Renal pelvis (tissue), 4 donors: ENCODE measurements around the gene VWF. TPM values are rescaled to one million over a fixed set of nuclear protein-coding genes. Genes with fewer than 3 reads are reported as not detected.
"Not testable (repeated sequence)": the region's sequence is repeated elsewhere in the genome, so short reads cannot be mapped to it uniquely, and the experiment has no call there.

ENCODE experiments used
- DNase-seq: peaks from one replicate; pipeline ENCODE4 v3.0.0-alpha.2; 2013
- polyA plus RNA-seq, 3 donors: library from polyadenylated mRNA; unstranded; fragments of 120-200 nt; gene quantifications; one replicate each; pipeline ENCODE4 v1.2.1, GENCODE V29; 2013; ENCODE audit not compliant: insufficient read length in 3 of 3

Gene VWF
- polyA plus RNA-seq, 3 donors = 9.4 to 18.1 (median 10.6) TPM

DNA sequence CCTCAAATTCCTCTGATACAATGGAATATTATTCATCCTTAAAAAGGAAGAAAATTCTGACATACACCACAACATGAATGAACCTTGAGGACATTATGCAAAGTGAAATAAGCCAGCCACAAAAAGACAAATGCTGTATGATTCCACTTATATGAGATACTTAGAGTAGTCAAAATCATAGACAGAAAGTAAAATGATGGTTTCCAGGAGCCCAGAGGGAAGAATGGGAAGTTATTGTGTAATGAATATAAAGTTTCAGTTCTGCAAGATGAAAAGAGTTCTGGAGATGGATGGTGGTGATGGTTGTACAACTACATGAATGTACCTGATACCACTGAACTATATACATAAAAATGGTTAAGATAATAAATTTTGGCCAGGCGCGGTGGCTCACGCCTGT is 18.3 kb downstream of the VWF start:
- no peak for DNase-seq

DNA sequence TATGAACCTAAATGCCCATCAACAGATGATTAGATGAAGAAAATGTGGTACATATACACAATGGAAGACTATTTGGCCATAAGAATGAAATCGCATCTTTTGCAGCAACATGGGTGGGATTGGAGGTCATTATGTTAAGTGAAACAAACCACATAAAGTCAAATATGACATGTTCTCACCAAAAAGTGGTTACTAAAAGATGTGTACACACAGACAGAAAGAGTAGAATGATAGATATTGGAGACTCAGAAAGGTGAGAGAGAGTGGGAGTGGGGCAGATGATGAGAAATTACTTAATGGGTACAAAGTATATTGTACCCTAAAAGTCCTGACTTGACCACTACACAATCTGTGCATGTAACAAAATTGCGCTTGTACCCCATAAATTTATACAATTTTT is 19.6 kb downstream of the VWF start:
- DNase-seq = no peak

DNA sequence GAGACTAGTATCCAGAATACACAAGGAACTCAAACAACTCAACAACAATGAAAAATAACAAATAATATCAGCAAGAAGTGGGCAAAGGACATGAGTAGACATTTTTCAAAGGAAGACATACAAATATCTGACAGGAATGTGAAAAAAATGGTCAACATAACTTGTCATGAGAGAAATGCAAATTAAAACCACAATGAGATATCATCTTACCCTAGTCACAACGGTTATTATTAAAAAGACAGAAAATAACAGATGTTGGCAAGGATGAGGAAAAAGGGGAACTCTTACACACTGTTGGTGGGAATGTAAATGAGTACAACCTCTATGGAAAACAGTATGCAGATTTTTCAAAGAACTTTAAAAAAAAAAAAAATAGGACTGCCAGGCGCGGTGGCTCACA is 20.4 kb downstream of the VWF start:
- DNase-seq = no peak

DNA sequence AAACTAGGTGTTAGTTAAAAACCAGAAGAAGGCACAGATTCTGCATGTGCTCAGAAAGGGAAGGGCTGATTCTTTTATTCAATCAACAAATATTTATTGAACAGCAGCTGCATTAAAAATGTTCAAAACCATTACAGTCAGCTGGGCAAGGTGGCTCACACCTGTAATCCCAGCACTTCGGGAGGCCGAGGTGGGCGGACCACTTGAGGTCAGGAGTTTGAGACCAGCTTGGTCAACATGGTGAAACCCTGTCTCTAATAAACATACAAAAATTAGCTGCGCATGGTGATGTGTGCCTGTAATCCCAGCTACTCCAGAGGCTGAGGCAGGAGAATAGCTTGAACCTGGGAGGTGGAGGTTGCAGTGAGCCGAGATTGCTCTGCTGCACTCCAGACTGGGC is 22.4 kb downstream of the VWF start:
- DNase-seq = not testable (repeated sequence)

DNA sequence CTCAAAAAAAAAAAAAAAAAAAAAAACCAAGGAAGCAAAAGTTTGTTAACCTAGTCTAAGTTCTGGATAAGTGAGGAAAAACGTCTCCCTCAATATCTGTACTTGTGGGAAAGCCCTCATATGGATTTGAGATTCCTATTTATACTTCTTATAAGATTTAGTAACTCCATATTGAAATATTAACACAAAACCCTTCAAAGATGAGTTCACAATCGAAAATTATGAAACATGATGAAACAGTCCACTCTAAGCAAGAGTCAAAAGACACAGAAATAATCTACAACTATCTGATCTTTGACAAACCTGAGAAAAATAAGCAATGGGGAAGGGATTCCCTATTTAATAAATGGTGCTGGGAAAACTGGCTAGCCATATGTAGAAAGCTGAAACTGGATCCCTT is 25.2 kb downstream of the VWF start:
- no peak for DNase-seq

DNA sequence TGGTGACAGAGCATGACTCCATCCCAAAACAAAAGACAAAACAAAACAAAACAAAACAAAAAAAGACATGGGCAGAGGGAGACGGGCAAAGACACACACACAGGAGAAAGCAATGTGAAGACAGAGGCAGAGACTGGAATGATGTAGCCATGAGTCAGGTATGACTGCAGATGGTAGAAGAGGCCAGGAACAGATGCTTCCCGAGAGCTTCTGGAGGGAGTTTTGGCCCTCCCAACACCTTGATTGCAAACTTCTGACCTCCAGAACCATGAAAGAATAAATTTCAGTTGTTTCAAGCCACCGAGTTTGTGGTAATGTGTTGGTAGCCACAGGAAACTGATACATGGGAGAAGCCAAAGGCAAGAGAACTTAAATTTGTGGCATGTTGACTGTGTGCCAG is 27.1 kb downstream of the VWF start:
- no peak for DNase-seq

DNA sequence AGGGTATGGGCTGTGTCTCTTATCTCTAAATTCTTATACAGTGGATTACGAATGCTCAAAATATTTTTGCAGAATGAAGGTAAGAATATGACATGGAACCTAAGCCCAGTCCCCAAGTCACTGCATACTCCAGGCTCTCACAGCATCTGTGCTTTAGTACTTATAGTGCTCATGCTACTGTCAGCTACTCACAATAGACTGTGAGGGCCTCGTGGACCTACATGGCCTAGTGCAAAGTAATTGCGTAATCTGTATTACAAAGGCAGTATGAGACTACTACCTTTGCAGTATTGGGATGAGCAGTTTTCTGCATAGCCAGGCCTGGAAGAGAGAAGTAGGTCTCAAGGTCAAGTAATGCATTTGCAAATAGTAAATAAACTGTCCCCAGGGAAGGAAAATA is 27.9 kb downstream of the VWF start:
- no peak for DNase-seq

DNA sequence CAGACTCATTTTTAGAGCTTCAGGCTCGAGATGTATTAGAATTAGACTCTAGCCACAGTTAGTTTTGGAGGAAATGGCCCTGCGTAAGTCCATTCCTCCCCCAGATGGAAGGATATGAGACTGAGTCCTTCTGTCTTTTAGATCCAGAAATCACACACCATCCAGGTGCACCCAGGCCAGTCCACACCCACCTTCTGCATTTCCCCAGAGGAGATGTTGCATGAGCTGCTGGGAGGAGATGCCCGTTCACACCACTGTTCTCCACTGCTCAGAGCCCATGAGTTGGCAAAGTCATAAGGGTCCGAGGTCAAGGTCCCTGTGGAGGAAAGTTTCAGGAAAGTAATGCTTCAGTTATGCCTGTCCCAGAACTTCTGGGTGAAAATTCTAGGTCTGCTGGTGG is 29.2 kb downstream of the VWF start:
- no peak for DNase-seq

DNA sequence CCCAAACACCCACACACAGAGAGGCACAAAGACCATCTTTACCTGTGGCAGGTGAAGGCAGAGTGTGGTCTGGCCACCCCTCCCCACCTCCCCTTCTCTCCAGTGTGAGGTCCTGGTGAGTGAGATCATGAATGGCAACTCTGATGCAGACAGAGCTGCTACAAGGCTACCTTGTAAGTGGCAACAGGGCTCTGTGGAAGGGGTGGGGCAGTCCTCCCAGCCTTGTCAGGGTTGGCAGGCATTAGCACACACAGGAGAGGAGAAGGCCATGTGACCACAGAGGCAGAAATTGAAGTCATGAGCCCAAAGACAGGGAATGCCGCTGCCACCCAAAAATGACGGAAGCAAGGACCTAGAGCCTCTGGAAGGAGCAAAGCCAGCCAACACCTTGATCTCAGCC is 30.7 kb downstream of the VWF start:
- no peak for DNase-seq

DNA sequence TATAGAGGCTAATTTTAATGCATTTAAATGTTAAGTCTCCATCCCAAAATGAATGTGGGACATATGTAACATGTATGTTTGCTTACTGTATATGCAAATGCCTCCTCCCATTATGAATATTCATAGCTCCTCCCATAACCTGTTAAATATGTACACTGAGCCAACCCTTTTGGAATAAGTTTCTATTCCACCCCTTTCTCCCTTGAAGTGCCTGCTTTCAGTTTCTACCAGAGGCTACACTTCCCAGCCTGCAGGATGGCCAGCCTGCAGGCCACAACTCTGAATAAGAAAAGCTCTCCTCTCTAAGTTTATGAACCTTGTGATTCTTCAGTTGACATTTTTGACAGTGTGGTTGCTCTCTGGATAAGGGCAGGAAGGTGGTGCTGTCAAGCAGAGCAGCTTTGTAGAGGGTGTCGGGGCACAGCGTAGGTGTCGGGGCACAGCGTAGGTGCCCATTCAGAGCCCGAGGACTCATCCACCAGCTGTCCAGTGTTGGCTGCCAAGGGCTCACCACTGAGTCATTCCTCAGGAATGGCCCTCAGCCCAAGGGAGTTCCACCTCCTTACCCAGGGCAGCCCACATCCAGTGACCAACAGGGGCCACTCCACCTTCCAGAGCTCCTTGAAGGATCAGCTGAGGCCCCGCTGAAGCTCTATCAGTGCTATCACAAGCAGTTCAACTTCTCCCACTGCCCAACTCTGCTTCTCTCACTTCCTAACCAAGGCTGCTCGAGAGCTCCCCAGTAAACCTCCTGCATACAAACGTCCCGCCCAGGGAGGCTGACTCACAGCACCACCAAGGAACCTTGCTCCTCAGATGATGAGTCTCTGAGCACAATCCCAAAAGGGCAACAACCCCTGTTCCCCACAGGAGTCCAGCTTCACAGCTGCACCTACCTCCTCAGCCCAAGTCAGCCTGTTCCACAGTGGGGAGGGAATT is 31.4 kb downstream of the VWF start:
- no peak for DNase-seq

DNA sequence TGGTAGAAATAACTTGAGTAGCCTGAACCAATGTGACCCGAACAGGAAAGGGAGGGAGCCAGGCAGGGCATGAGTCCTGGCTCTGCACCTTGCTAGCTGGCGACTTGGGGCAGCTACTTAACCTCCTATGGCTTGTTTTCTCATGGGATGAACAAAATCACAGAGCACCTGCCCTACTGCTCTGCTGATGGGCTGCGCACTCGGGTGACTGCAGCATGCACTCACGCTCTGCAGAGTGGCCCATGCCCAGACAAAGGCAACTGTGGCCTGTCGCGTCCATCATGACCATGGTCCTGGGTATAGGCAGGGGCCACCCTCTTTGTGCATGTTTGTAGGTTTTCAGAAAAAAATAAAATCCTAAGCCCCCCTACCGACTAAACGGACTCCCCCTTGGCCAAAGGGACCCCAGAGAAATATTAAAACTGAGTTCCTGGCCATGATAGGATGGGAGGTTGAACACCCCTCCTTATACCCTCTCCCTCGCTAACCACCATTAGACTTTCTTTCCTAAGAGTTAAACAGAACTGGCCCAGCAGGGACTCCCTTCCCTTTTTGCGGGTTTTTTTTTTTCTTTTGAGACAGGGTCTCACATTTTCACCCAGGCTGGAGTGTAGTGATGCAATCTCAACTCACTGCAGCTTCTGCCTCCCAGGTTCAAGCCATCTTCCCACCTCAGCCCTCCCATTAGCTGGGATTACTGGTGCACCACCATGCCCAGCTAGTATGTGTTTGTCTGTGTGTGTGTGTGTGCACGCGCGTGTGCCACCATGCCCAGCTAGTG is 32.5 kb downstream of the VWF start:
- DNase-seq = no peak

DNA sequence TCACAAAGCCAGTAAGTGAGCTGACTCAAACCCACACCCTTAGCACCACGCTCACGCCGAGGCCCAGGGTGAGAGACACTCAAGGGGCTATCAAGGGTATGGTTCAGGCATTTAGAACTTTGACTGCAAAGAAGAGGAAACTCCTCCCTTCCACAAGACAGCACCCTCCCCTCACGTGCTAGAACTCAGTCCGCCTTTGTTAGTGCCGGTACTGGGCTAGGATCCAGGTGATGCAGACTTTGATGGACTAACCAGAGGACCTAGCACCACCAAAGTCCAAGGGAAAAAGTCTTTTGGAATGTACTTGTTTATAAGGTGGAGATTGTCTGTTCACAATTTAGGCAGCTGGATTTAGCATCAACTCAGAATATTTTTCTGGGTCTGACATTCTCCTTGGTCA is 33.7 kb downstream of the VWF start:
- DNase-seq = no peak

DNA sequence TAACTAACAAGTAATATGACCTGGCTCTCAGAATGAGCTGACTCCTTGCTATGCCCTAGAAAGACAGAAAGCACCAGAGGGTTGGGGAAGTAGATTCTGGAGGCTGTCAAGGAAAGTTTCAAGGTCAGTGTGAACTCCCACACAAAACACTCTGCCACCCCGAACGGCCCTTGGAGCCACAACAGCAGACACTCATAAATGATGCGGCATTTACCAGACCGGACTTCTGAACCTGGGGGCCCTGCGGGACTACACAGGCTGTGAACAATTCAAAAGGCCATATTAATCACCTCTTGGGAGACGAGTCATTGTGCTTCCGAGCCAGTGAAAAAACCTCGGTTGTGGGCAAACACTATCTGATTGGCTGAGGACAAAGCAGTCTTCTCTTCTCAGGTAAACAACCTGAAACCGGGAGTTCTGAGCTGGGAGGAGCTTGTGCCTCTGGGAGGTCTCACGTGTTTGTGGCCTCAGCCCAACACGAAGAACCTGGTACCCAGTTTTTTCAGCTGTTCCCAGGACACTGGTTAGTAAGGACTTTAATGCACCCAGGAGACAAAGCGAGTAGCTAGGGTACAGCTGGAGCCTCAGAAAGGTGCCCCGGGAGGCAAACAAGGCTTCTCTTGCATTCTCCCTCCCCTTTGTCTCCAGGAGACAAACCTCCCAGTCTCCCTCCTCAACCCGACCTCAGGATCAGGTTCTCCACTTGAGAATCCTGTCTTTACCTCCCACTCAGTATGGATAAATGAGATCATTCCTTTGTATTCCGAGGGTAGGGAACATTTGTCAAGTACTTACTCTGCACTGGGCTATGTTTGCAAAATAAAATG is 35.3 kb downstream of the VWF start:
- DNase-seq = peak; percentile 76

DNA sequence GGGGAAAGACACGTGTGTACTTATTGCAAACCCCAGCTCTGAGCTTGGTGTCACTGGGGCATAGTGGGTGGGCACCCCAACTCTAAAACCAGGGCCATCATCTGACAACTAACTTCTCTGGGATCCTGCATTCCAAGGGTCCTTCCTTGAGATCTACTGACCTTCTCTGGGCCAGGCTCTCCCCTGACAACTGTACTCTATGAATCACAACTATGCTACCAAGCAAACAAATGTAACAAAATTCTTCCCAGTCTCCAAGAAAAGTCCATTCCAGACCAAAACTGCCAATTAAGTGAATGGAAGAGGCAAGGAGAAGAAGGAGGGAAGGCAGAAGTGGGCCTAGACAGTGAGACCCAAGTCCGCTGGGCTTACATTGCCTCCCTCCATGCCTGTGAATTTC is 38.2 kb downstream of the VWF start:
- no peak for DNase-seq

DNA sequence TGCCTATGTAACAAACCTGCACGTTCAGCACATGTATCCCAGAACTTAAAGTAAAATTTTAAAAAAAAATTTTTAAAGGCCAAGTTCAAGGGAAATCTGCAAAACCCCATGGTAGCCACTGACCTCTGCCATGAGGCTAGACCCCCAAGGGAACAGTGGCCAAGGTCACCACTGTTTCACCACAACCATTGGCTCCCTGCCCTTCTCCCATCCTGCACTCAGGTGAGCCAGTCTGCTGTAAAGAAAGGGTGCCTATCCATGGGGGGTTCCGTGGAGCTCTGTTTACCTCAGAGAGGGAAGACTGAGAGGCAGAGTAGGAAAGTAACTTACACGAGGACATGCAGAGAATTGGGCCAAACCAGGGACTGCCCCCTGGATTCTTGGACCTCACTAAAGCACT is 38.6 kb downstream of the VWF start:
- no peak for DNase-seq

DNA sequence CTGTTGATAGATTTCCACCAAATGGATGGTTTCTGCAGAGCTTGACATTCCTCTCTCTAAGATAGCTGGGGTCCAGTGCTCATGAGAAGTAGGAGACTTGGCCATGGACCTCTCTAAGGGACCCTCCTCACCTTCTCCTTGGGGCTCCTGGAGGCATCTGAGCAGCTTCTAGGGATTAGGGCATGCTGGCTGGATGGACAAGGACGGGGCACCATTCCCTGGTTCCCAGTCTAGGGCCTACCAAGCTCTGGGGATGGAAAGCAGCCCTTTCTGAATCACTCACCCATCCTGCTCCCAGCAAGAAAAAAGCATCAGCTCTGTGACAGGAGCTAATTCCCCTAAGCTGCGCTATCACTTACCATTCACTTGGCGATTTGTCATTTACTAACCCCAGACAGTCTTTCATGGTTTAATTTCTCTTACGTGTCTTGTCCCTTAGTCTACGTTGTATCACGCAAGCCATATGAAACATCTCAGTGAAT is 39.5 kb downstream of the VWF start:
- no peak for DNase-seq

DNA sequence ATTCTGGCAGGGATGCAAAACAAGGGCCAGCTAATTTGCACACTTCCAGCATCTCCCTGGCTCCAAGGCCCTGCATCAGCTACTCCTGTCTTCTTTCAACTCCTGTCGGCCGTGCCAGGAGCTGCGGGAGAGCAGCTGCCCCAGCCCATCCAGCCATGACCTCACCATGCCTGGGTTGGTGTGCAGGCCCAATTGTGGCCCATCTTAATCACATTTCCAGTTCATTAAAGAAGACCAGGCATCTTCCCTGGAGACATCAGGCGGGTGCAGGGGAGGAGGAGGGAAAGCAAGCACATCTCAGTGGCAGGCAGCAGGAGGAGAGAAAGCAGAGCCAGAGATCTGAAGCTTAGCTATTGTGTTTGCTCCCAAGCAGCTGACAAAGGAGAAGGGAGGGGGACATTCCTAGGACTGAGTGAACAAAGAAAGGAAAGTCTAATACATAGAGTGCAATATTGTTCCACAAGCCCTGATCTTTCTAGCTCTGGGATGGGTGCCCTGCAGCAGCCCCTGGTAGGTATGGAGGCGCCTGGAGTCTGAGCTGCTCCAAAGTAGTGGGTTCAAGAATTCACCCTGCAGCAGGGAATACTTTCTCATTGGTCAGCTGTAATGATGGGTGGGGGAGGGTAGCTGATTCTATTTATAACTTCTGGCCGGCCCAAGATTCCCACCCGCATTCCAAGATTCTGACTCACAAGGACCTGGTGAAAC is 40.1 kb downstream of the VWF start:
- no peak for DNase-seq

DNA sequence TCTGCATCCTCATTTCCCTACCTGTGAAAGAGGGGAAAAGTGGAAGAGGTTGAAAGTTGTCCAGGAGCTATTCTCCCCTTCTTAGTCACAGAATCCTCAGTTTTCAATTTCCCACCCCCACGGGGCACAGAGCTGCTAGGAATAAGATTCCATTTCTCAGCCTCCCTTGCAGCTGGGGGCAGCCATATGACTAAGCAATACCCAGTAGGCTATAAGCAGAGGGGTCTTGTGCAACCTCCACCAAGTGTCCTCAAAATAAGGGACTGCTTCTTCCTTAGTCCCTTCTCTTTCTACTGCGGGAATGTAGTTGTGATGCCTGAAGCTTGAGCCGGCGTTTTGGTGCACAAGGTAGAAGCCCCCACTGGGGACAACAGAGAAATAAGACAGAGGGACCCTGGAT is 40.9 kb downstream of the VWF start:
- DNase-seq = no peak

DNA sequence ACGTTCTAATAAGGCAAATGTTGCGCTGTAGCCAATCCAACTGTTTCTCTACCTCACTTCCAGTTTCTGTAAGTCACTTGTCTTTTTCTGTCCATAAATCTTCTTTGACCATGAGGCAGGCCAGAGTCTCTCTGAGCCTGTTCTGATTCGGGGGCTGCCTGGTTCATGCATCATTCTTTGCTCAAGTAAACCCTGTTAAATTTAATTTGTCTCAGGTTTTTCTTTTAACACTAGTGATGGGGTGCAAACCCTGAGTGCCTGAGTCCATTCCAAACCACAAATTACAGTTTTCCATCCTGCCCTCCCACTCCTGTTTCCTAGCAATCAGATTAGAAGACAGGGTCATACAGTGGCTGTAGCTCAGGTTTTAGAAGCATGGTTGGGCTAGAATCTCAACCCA is 41.9 kb downstream of the VWF start:
- DNase-seq = no peak

DNA sequence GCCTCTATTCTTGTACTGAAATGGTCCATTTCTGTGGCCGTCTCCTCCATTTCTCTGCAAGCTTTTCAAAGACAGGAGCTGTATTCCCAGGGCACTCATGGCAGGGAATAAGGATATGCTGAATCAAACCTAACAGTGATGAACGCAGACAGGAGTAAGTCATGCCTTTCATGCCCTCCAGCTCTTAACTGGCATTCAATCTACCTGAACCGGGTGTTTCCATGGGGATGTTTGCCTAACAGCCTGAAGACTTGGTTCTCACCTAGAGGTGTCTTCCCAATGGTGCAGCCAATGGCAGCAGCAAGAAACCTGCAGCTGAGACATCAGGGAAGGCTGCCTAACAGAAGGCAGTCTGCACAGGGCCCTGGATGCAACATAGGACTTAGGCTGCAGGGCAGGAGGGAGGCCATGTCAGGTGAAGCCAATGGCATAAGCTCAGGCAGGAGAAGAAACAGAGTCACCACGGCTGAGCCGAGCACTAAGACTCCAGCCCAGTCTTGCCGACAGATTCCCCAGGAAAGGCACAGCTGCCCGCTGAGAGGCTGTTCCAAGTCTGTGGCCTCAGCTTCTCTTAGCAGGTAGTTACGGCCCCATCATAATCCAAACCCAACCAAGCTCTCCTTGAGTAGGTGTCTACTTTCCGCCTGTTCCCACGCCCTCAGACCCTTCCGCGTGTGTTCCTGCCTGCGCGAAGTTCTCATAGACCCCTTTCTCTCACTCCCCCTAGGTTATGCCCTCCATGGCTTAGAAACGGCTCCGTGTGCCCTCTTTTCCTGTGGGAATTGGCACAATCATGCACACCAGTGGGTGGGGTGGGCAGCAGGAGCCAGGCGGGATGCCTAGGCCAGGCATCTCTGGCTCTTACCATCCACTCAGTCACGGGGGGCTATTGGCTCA is 44.1 kb downstream of the VWF start:
- DNase-seq = no peak
